ENCODE results near the gene CD247. TPM values are rescaled to one million over a fixed set of nuclear protein-coding genes. Genes with fewer than 3 reads are reported as not detected.

Gene CD247
- total RNA-seq, 1 donor from 2014 or later: 8.9 TPM

GRCh38 chr1:167482184-167482583, 36.1 kb downstream of the CD247 start:
- ATAC-seq: no peak
- Histone ChIP-seq H3K27me3 (no peaks in the 10 kb centered on the region), H3K4me1 (no peaks in the 10 kb centered on the region), H3K4me3 (no peak overlapping the region), H3K27ac (no peak overlapping the region), H3K9me3 (no peaks in the 10 kb centered on the region), H3K36me3 (no peaks in the 10 kb centered on the region)
- peak; percentile 36 for DNase-seq
- no peak for TF ChIP-seq CTCF (IDR thresholded peaks at IDR 0.05)
- intact Hi-C loops (cut with DNase I): no loop called here

GRCh38 chr1:167479331-167479979, 38.9 kb downstream of the CD247 start:
- H3K27me3 ChIP-seq: no peaks in the 10 kb centered on the region
- H3K9me3 ChIP-seq: no peaks in the 10 kb centered on the region
- no peaks in the 10 kb centered on the region for H3K36me3 ChIP-seq
- no peak for ATAC-seq
- no peak for TF ChIP-seq CTCF (IDR thresholded peaks at IDR 0.05)
- DNase-seq: peak; percentile 26
- intact Hi-C loops (cut with DNase I): no loop called here
- no peak overlapping the region for H3K27ac ChIP-seq
- H3K4me3 ChIP-seq: no peak overlapping the region
- H3K4me1 ChIP-seq: no peaks in the 10 kb centered on the region

GRCh38 chr1:167477986-167478385, 40.3 kb downstream of the CD247 start:
- no peak overlapping the region for H3K4me3 ChIP-seq
- no peaks in the 10 kb centered on the region for H3K36me3 ChIP-seq
- no peaks in the 10 kb centered on the region for H3K27me3 ChIP-seq
- DNase-seq (peak; percentile 31), ATAC-seq (peak; percentile 33)
- no peak for TF ChIP-seq CTCF (IDR thresholded peaks at IDR 0.05)
- intact Hi-C loops (cut with DNase I): no loop called here
- H3K27ac ChIP-seq: no peak overlapping the region
- H3K4me1 ChIP-seq: no peaks in the 10 kb centered on the region
- H3K9me3 ChIP-seq: no peaks in the 10 kb centered on the region

- intact Hi-C loops (cut with DNase I): no loop called here
- DNase-seq: no peak
- no peak for ATAC-seq
Measured at GRCh38 chr1:167476061-167476460, 42.3 kb downstream of the CD247 start.

GRCh38 chr1:167474191-167474641, 44.1 kb downstream of the CD247 start:
- no peaks in the 10 kb centered on the region for H3K27me3 ChIP-seq
- H3K4me3 ChIP-seq: no peak overlapping the region
- H3K4me1 ChIP-seq: no peaks in the 10 kb centered on the region
- intact Hi-C loops (cut with DNase I): no loop called here
- no peaks in the 10 kb centered on the region for H3K9me3 ChIP-seq
- TF ChIP-seq CTCF (IDR thresholded peaks at IDR 0.05): no peak
- no peak overlapping the region for H3K27ac ChIP-seq
- H3K36me3 ChIP-seq: no peaks in the 10 kb centered on the region
- DNase-seq (peak; percentile 13), ATAC-seq (no peak)

More at GRCh38 chr1:167476061-167476460, 42.3 kb downstream of the CD247 start:
- Histone ChIP-seq H3K27ac (no peak overlapping the region), H3K9me3 (no peaks in the 10 kb centered on the region), H3K36me3 (no peaks in the 10 kb centered on the region), H3K4me3 (no peak overlapping the region), H3K27me3 (no peaks in the 10 kb centered on the region), H3K4me1 (no peaks in the 10 kb centered on the region)
- no peak for TF ChIP-seq CTCF (IDR thresholded peaks at IDR 0.05)
